K562 (cell line): ENCODE data around the gene LRCOL1. TPM values are rescaled to one million over a fixed set of nuclear protein-coding genes. Genes with fewer than 3 reads are reported as not detected.

Experiments
- ATAC-seq: fragments of 200-7000 bp; cut with Tn5 transposase; 3 replicates; pipeline ENCODE4 v1.9.1; 2020; ENCODE audit warnings: moderate library complexity
- BruUV-seq: library from RNA; stranded (reverse); fragments of 400-500 nt; replicated peaks from 2 replicates; lab custom pipeline; 2021; lab: Mats Ljungman, UMichigan
- CTCF ChIA-PET: fragments of 300-600 bp; formaldehyde crosslinking; extraction: SDS; loops from one replicate; lab custom pipeline; 2021; ENCODE audit warnings: low intra/inter-chr PET ratio; lab: Yijun Ruan, JAX
- POLR2A ChIA-PET: fragments of 300-600, 350-650 bp; sonication (Branson Sonifier 250); formaldehyde crosslinking; extraction: SDS; loops from one replicate; lab custom pipeline; 2021; ENCODE audit warnings: antibody characterized with exemption, inconsistent platforms; lab: Yijun Ruan, JAX
- DNase-seq, 4 experiments: peaks; one replicate each; pipeline versions ENCODE4 v3.0.0 to v3.0.0-alpha.2; 2011 to 2018; ENCODE audit warnings: low spot score in 3 of 4, mixed read lengths in 3 of 4; ENCODE audit errors: extremely low read depth in 1 of 4
- FAIRE-seq: peaks from 2 replicates; lab custom pipeline; 2011; peaks lifted over from hg19 to GRCh38; lab: Jason Lieb, UNC
- H2AFZ ChIP-seq: 2 replicates; pipeline ENCODE4 v1.6.0; 2011; ENCODE audit warnings: low read depth, low read length, control low read depth, inconsistent platforms
- H3K27ac ChIP-seq: fragments of 200-600 bp; 3 replicates; pipeline ENCODE4 v1.8.0; 2011; ENCODE audit warnings: low read depth, mild to moderate bottlenecking, control low read depth, inconsistent platforms, low read length, moderate library complexity, mixed read lengths; ENCODE audit errors: extremely low read depth
- H3K27me3 ChIP-seq, 2 experiments: fragments of 300-600 bp in 1 of 2; 2 replicates in 1 of 2; 3 replicates in 1 of 2; pipeline versions ENCODE4 v1.6.0 to v1.8.0; 2011; ENCODE audit warnings: inconsistent platforms in 2 of 2, low read length in 2 of 2, mild to moderate bottlenecking in 1 of 2, mixed read lengths in 1 of 2, moderate library complexity in 1 of 2; ENCODE audit not compliant: control insufficient read depth in 2 of 2, insufficient read depth in 2 of 2
- H3K36me3 ChIP-seq: fragments of 300-600 bp; 3 replicates; pipeline ENCODE4 v1.8.0; 2011; ENCODE audit warnings: mild to moderate bottlenecking, low read length, inconsistent platforms; ENCODE audit not compliant: control insufficient read depth, insufficient read depth
- H3K4me1 ChIP-seq, 2 experiments: fragments of 200-600 bp in 1 of 2; replicated peaks in 1 of 2; 2 replicates in 1 of 2; 3 replicates in 1 of 2; pipeline versions ENCODE4 v1.5.1 to v1.8.0; 2011; ENCODE audit warnings: inconsistent platforms in 2 of 2, low read length in 2 of 2, mild to moderate bottlenecking in 1 of 2, mixed read lengths in 1 of 2, moderate library complexity in 1 of 2; ENCODE audit not compliant: control insufficient read depth in 2 of 2, insufficient read depth in 2 of 2
- H3K4me2 ChIP-seq: 2 replicates; pipeline ENCODE4 v1.6.1; 2011; ENCODE audit warnings: low read length, control low read depth, inconsistent platforms, mixed read lengths; ENCODE audit not compliant: insufficient read depth
- H3K4me3 ChIP-seq: fragments of 200-600 bp; sonication (generic), shearing (Covaris generic); 2 replicates; pipeline ENCODE4 v1.5.1; 2016; ENCODE audit warnings: control low read depth, inconsistent platforms
- H3K79me2 ChIP-seq: fragments of 200-600 bp; 3 replicates; pipeline ENCODE4 v1.8.0; 2011; ENCODE audit warnings: low read length, inconsistent platforms; ENCODE audit not compliant: control insufficient read depth, insufficient read depth
- H3K9ac ChIP-seq, 2 experiments: 2 replicates each; pipeline versions ENCODE4 v1.6.0 to v1.6.1; 2011; ENCODE audit warnings: low read depth in 2 of 2, low read length in 2 of 2, control low read depth in 1 of 2, inconsistent platforms in 1 of 2, mild to moderate bottlenecking in 1 of 2, mixed read lengths in 1 of 2; ENCODE audit not compliant: insufficient read depth in 1 of 2
- H3K9me1 ChIP-seq: one replicate; pipeline ENCODE4 v1.6.0; 2011; ENCODE audit warnings: inconsistent platforms, mild to moderate bottlenecking, low read length, moderate library complexity; ENCODE audit not compliant: control insufficient read depth, insufficient read depth
- H3K9me3 ChIP-seq: replicated peaks from 2 replicates; pipeline ENCODE4 v1.5.1; 2011; ENCODE audit warnings: low read depth, low read length, inconsistent platforms; ENCODE audit not compliant: control insufficient read depth, insufficient read depth
- H4K20me1 ChIP-seq: replicated peaks from 2 replicates; pipeline ENCODE4 v1.6.1; 2011; ENCODE audit warnings: low read length, inconsistent platforms, mixed read lengths; ENCODE audit not compliant: control insufficient read depth, insufficient read depth
- HCFC1 ChIP-seq: IDR thresholded peaks from 2 replicates; pipeline ENCODE4 v1.6.1; 2012; ENCODE audit warnings: low read depth, low read length, improper control_type of control experiment
- MYC ChIP-seq, 2 experiments: fragments of 250-450 bp in 1 of 2; sonication (Bioruptor Pico) in 1 of 2; IDR thresholded peaks; 2 replicates each; pipeline versions ENCODE4 v1.5.1 to v1.6.1; 2012 to 2021; ENCODE audit warnings: low read depth in 2 of 2, borderline replicate concordance in 1 of 2, improper control_type of control experiment in 1 of 2, low read length in 1 of 2, mild to moderate bottlenecking in 1 of 2, moderate library complexity in 1 of 2
- NEUROD1 ChIP-seq: fragments of 150-350 bp; IDR thresholded peaks from 2 replicates; pipeline ENCODE4 v1.6.1; 2014; ENCODE audit warnings: borderline replicate concordance, low read length, low read depth; ENCODE audit not compliant: partially characterized antibody
- RAD21 ChIP-seq, 2 experiments: fragments of 250-450 bp in 1 of 2; fragments of 450-650 bp in 1 of 2; sonication (Bioruptor Pico) in 1 of 2; formaldehyde crosslinking in 1 of 2; IDR thresholded peaks in 1 of 2; conservative IDR thresholded peaks in 1 of 2; 2 replicates each; pipeline versions ENCODE4 v1.4.0 to v1.8.0; 2020 to 2022; ENCODE audit warnings: mild to moderate bottlenecking in 2 of 2, moderate library complexity in 1 of 2
- ZBTB7A ChIP-seq: IDR thresholded peaks from 2 replicates; pipeline ENCODE4 v1.6.1; 2011; ENCODE audit warnings: low read depth, mild to moderate bottlenecking, low read length, moderate library complexity, borderline replicate concordance; ENCODE audit not compliant: control insufficient read depth
- WGBS: fragments of 100-300 bp; shearing (Covaris generic); methylation state at CpG from one replicate; pipeline ENCODE4 v1.1.6; 2016; ENCODE audit warnings: low coverage, mixed read lengths; ENCODE audit not compliant: insufficient coverage; ENCODE audit errors: missing lambda C conversion rate; 5-methylcytosine and 5-hydroxymethylcytosine counted together
- in situ Hi-C: fragments of 300-500 bp; cut with MboI; formaldehyde crosslinking; loops from 4 replicates; pipeline ENCODE4 v1.15.0; 2018; ENCODE audit warnings: inconsistent platforms, mixed read lengths
- intact Hi-C: fragments of 100-400 bp; cut with micrococcal nuclease; formaldehyde crosslinking; loops from 2 replicates; pipeline ENCODE4 v1.14.2; 2022
- polyA plus RNA-seq, 8 experiments: library from polyadenylated mRNA; depleted of rRNA in 4 of 8; stranded (reverse) in 5 of 8; unstranded in 3 of 8; fragments of >200 nt; fragmentation: Nextera tagmentation in 2 of 8; fragmentation: Illumina TruSeq in 1 of 8; extraction: Ambion mirVana in 2 of 8; extraction: Trizol in 1 of 8; gene quantifications; 2 replicates each; pipeline versions ENCODE4 v1.2.1 to v1.2.3, GENCODE V29; 2011 to 2014; ENCODE audit warnings: inconsistent platforms in 1 of 8, missing spikeins in 1 of 8
- total RNA-seq, 7 experiments: library from RNA; depleted of rRNA in 6 of 7; stranded (reverse); fragments of >200 nt in 6 of 7; fragmentation: Illumina TruSeq in 2 of 7; extraction: Trizol in 2 of 7; gene quantifications; 2 replicates each; pipeline versions ENCODE4 v1.2.1 to v1.2.3, GENCODE V29; 2011 to 2021; ENCODE audit warnings: low replicate concordance in 1 of 7

Gene LRCOL1
- total and polyA plus RNA-seq, 9 of the 15 experiments (the other 6 are each of a cell fraction or from before 2014, with no cell fraction given), result not detected

- Histone ChIP-seq H3K4me2 (no peak overlapping the region), H3K79me2 (peaks cover 56% of the 10 kb centered on the region), H2AFZ (no peak overlapping the region), H3K4me3 (no peak overlapping the region), H3K27me3 (no peaks in the 10 kb centered on the region), H4K20me1 (peaks cover 10% of the 10 kb centered on the region; the same call in 1 of the 2 replicates), H3K36me3 (peaks cover 44% of the 10 kb centered on the region; the same call in 2 of the 3 replicates), H3K9me3 (no peaks in the 10 kb centered on the region), H3K4me1 (peaks cover 6 to 66% of the 10 kb centered on the region in 2 experiments; a peak in 2 of 5 replicates), H3K27ac (no peak overlapping the region), H3K9ac (no peak overlapping the region), H3K9me1 (peaks cover 5% of the 10 kb centered on the region)
- intact Hi-C loops, result no loop called here
- POLR2A ChIA-PET, result no interaction called here
- BruUV-seq, result no TSS peak
- no peak for DNase-seq
- no peak for FAIRE-seq
- CTCF ChIA-PET, result interaction anchor here (2.4 kb wide), 1 partner anchor 148 kb away, joined by 10 read pairs; no protein-coding TSS in a partner anchor
- no peak for TF ChIP-seq RAD21 (CRISPR knock-in tag; conservative IDR thresholded peaks at IDR 0.05 in 1 of 2, IDR thresholded peaks at IDR 0.05 in 1 of 2)
- no peak for TF ChIP-seq MYC (IDR thresholded peaks at IDR 0.05; ENCODE audit: low read depth, low read length)
- TF ChIP-seq MYC (CRISPR knock-in tag; IDR thresholded peaks at IDR 0.05; ENCODE audit: borderline replicate concordance, low read depth), result no peak
- TF ChIP-seq ZBTB7A, result no peak
- no peak for TF ChIP-seq NEUROD1
- no peak for TF ChIP-seq HCFC1
- ATAC-seq, result no peak
- 88% methylated on average over 10 of the region's 21 CpGs for WGBS
- in situ Hi-C loops, result loop anchor here (10.0 kb wide), 1 partner anchor 868 kb away; no protein-coding TSS in a partner anchor
Observed at GRCh38 chr12:132562489-132563021, 47.8 kb downstream of the LRCOL1 start.
